Measurements from ENCODE around the gene SORBS2. TPM values are rescaled to one million over a fixed set of nuclear protein-coding genes. Genes with fewer than 3 reads are reported as not detected.

SORBS2 gene
- total RNA-seq, 1 donor from 2014 or later = 1.1 TPM

DNA sequence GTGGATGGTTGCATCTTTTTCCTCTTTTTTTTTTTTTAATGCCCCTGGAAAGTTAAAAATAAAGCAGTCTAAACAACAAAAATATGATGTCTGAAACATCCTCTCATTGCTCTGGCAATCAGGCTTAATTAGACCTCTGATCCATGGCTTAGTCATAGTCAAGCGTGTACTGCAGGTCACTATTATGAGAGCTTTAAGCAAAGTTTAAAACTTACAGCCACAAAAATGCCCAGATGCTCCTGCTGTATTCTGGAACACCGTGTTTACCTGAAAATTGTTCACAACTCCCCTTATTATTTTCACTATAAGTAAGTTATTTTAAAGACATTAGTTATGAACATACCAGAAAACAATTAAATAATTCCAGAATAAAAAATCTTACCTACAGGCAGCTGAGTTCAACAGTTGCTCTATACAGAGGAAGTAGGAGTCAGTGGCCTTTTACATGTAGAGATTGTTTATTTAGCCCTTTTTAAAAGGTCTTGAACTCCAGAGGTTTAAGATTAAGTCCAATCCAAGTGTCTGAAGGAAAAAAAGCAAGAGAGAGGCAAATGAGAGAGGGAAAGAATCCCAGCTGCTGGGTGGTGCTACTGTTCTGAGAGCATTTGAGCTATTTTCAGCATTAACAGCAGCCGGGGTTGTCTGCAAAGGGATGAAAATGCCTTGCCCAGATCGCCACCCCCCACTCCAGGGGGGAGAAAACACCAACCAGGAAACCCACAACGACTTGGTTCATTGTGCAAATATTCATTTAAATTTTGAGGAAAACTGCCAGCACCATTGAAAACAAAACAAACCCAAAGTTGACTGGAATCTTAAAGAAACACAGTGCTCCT, 36.9 kb downstream of the SORBS2 start:
- DNase-seq (ENCODE audit: low read depth) = peak; percentile 67
- H3K36me3 ChIP-seq (ENCODE audit: control insufficient read depth, insufficient read depth, low read length) = no peaks in the 10 kb centered on the region
- no peaks in the 10 kb centered on the region for H3K27me3 ChIP-seq (ENCODE audit: control insufficient read depth, insufficient read depth, low read length)
- FAIRE-seq = no peak
- no peak for TF ChIP-seq CTCF (IDR thresholded peaks at IDR 0.05; ENCODE audit: insufficient read depth, low read length, severe bottlenecking)
- H3K4me3 ChIP-seq (ENCODE audit: low read depth, low read length) = no peak overlapping the region

- Histone ChIP-seq H3K27me3 (ENCODE audit: control insufficient read depth, insufficient read depth, low read length) (no peaks in the 10 kb centered on the region), H3K36me3 (ENCODE audit: control insufficient read depth, insufficient read depth, low read length) (no peaks in the 10 kb centered on the region), H3K4me3 (ENCODE audit: low read depth, low read length) (no peak overlapping the region)
- DNase-seq (ENCODE audit: low read depth) (no peak), FAIRE-seq (no peak)
- TF ChIP-seq CTCF (IDR thresholded peaks at IDR 0.05; ENCODE audit: insufficient read depth, low read length, severe bottlenecking) = no peak
These were observed 37.8 kb downstream of the SORBS2 start for GRCh38 chr4:185774131-185774653.

- no peak for DNase-seq (ENCODE audit: low read depth)
- no peak for TF ChIP-seq CTCF (IDR thresholded peaks at IDR 0.05; ENCODE audit: insufficient read depth, low read length, severe bottlenecking)
- Histone ChIP-seq H3K27me3 (ENCODE audit: control insufficient read depth, insufficient read depth, low read length) (no peaks in the 10 kb centered on the region), H3K36me3 (ENCODE audit: control insufficient read depth, insufficient read depth, low read length) (no peaks in the 10 kb centered on the region), H3K4me3 (ENCODE audit: low read depth, low read length) (no peak overlapping the region)
- no peak for FAIRE-seq
These were observed 38.6 kb downstream of the SORBS2 start for GRCh38 chr4:185773419-185773818.

DNA sequence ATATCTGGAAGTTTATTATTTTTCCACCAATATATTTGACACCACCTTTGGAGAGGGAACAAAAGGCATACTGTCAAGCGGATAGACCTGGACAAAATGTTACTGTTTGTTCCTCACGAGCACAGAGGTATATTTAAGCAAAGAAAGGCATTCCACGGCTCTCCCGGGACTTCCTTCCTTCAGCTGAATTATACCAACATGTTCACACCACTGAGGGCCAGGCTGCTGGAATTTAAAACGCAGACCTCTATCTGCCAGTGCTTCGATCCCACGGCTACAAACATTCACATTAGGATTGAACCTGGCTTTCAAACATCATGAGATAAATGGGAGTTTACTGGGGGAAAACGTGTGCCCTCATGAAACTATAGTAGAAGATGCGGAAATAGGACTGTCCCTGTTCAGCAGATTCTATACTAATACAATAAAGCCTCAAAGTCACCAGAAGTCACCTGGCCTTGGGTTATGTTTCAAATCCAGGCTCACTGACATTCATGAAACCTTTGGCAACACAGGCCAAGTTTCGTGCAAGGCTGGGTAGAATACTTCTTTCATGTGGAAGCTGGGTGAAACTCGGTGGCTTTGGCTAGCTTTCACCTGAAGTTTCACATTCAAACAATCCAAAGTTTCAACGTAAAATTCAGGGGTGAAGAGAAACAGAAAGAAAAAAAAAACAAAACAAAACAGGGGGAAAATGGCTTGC, 39.5 kb downstream of the SORBS2 start:
- FAIRE-seq (no peak), DNase-seq (ENCODE audit: low read depth) (no peak)
- no peak for TF ChIP-seq CTCF (IDR thresholded peaks at IDR 0.05; ENCODE audit: insufficient read depth, low read length, severe bottlenecking)
- Histone ChIP-seq H3K27me3 (ENCODE audit: control insufficient read depth, insufficient read depth, low read length) (no peaks in the 10 kb centered on the region), H3K36me3 (ENCODE audit: control insufficient read depth, insufficient read depth, low read length) (no peaks in the 10 kb centered on the region), H3K4me3 (ENCODE audit: low read depth, low read length) (no peak overlapping the region)

GRCh38 chr4:185771711-185772390, 40.1 kb downstream of the SORBS2 start:
- FAIRE-seq (no peak), DNase-seq (ENCODE audit: low read depth) (peak; percentile 16)
- Histone ChIP-seq H3K27me3 (ENCODE audit: control insufficient read depth, insufficient read depth, low read length) (no peaks in the 10 kb centered on the region), H3K4me3 (ENCODE audit: low read depth, low read length) (no peak overlapping the region), H3K36me3 (ENCODE audit: control insufficient read depth, insufficient read depth, low read length) (no peaks in the 10 kb centered on the region)
- TF ChIP-seq CTCF (IDR thresholded peaks at IDR 0.05; ENCODE audit: insufficient read depth, low read length, severe bottlenecking) = no peak
